ENCODE data around the gene FTCD.

FTCD gene

GRCh38 chr21:46087641-46088040 is 67.7 kb downstream of the FTCD start:
- Mint-ChIP-seq H3K4me1 (ENCODE audit: low read depth) (no peaks in the 10 kb centered on the region), H3K9me3 (peaks cover 26% of the 10 kb centered on the region), H3K36me3 (ENCODE audit: low read depth) (peaks cover 4% of the 10 kb centered on the region), H3K27me3 (no peaks in the 10 kb centered on the region), H3K27ac (no peak overlapping the region), H3K4me3 (no peak overlapping the region)
